ENCODE measurements around the gene OXTR.

Gene OXTR

GRCh38 chr3:8769088-8769822 lies at the start of gene OXTR:
Gene OXTR, minus strand, starts transcription at chr3:8769613. Its CDS starts 1,426 bp downstream, at chr3:8768187.
- DNase-seq (ENCODE audit: low spot score), result peak; percentile 42

- no peak for DNase-seq (ENCODE audit: low spot score)
These were observed 48.1 kb upstream of the OXTR start for GRCh38 chr3:8817486-8817885.

- no peak for DNase-seq (ENCODE audit: low spot score)
These were observed 46.7 kb upstream of the OXTR start for GRCh38 chr3:8816106-8816505.

- no peak for DNase-seq (ENCODE audit: low spot score)
These were observed 44.0 kb upstream of the OXTR start for GRCh38 chr3:8813411-8813810.

- no peak for DNase-seq (ENCODE audit: low spot score)
These were observed 41.1 kb upstream of the OXTR start for GRCh38 chr3:8810561-8810960.

GRCh38 chr3:8805774-8806173 lies 36.4 kb upstream of the OXTR start:
- DNase-seq (ENCODE audit: low spot score), result no peak

- DNase-seq (ENCODE audit: low spot score), result no peak
These were observed 32.8 kb upstream of the OXTR start for GRCh38 chr3:8802256-8802655.

- no peak for DNase-seq (ENCODE audit: low spot score)
These were observed 30.6 kb upstream of the OXTR start for GRCh38 chr3:8800016-8800415.

GRCh38 chr3:8794247-8794646 lies 24.8 kb upstream of the OXTR start:
- DNase-seq (ENCODE audit: low spot score), result no peak

GRCh38 chr3:8793242-8793641 lies 23.8 kb upstream of the OXTR start:
- no peak for DNase-seq (ENCODE audit: low spot score)

GRCh38 chr3:8790529-8790928 lies 21.1 kb upstream of the OXTR start:
- no peak for DNase-seq (ENCODE audit: low spot score)

- no peak for DNase-seq (ENCODE audit: low spot score)
These were observed 15.4 kb upstream of the OXTR start for GRCh38 chr3:8784676-8785435.

- no peak for DNase-seq (ENCODE audit: low spot score)
These were observed 10.9 kb upstream of the OXTR start for GRCh38 chr3:8780279-8780678.

GRCh38 chr3:8778475-8778874 lies 9.1 kb upstream of the OXTR start:
- no peak for DNase-seq (ENCODE audit: low spot score)

- no peak for DNase-seq (ENCODE audit: low spot score)
These were observed 8.5 kb upstream of the OXTR start for GRCh38 chr3:8777978-8778267.

GRCh38 chr3:8777201-8777977 lies 8.0 kb upstream of the OXTR start:
- DNase-seq (ENCODE audit: low spot score), result no peak

GRCh38 chr3:8776406-8776805 lies 7.0 kb upstream of the OXTR start:
- DNase-seq (ENCODE audit: low spot score), result no peak

- DNase-seq (ENCODE audit: low spot score), result no peak
These were observed 6.2 kb upstream of the OXTR start for GRCh38 chr3:8775602-8776001.

GRCh38 chr3:8775181-8775580 lies 5.8 kb upstream of the OXTR start:
- no peak for DNase-seq (ENCODE audit: low spot score)

GRCh38 chr3:8773941-8774542 lies 4.6 kb upstream of the OXTR start:
- DNase-seq (ENCODE audit: low spot score), result no peak

- DNase-seq (ENCODE audit: low spot score), result no peak
These were observed 887 bp downstream of the OXTR start for GRCh38 chr3:8768364-8769087.
